K562 (cell line): ENCODE results near the gene NAXE. TPM values are rescaled to one million over a fixed set of nuclear protein-coding genes. Genes with fewer than 3 reads are reported as not detected.

Experiments used
- ATF3 ChIP-seq, 2 experiments: fragments of 450-650 bp in 1 of 2; sonication (generic) in 1 of 2; formaldehyde crosslinking in 1 of 2; IDR thresholded peaks in 1 of 2; conservative IDR thresholded peaks in 1 of 2; 2 replicates each; pipeline versions ENCODE4 v1.6.1 to v1.8.1; 2016 to 2023; ENCODE audit warnings: mild to moderate bottlenecking in 2 of 2, moderate library complexity in 2 of 2, inconsistent platforms in 1 of 2, missing genetic modification reagents in 1 of 2
- CHD1 ChIP-seq: fragments of 200-600 bp; sonication (generic); IDR thresholded peaks from one replicate; pipeline ENCODE4 v1.6.1; 2012; ENCODE audit warnings: mild to moderate bottlenecking, moderate library complexity, low read length, inconsistent platforms
- COPS2 ChIP-seq: fragments of 450-650 bp; conservative IDR thresholded peaks from 2 replicates; pipeline ENCODE4 v1.6.1; 2016; ENCODE audit warnings: mild to moderate bottlenecking, moderate library complexity
- FOXA3 ChIP-seq, 2 experiments: fragments of 450-650 bp in 1 of 2; sonication (generic) in 1 of 2; formaldehyde crosslinking; IDR thresholded peaks in 1 of 2; conservative IDR thresholded peaks in 1 of 2; 2 replicates each; pipeline versions ENCODE4 v1.4.0 to v1.8.0; 2020 to 2022; ENCODE audit warnings: mild to moderate bottlenecking in 2 of 2, missing genetic modification reagents in 1 of 2
- KLF13 ChIP-seq: fragments of 450-650 bp; IDR thresholded peaks from 2 replicates; pipeline ENCODE4 v1.6.1; 2016; ENCODE audit warnings: missing genetic modification characterization, low read depth, mild to moderate bottlenecking, missing compliant biosample characterization, moderate library complexity, borderline replicate concordance
- MAFK ChIP-seq: IDR thresholded peaks from 2 replicates; pipeline ENCODE4 v1.6.1; 2011; ENCODE audit warnings: low read length, improper control_type of control experiment
- MECOM ChIP-seq: fragments of 250-450 bp; sonication (Bioruptor Pico); IDR thresholded peaks from 2 replicates; pipeline ENCODE4 v1.8.0; 2022; ENCODE audit warnings: inconsistent platforms
- NEUROD1 ChIP-seq: fragments of 150-350 bp; IDR thresholded peaks from 2 replicates; pipeline ENCODE4 v1.6.1; 2014; ENCODE audit warnings: borderline replicate concordance, low read length, low read depth; ENCODE audit not compliant: partially characterized antibody
- NR4A1 ChIP-seq, 2 experiments: fragments of 250-450 bp in 1 of 2; fragments of 450-650 bp in 1 of 2; sonication (Bioruptor Pico) in 1 of 2; IDR thresholded peaks; 2 replicates each; pipeline versions ENCODE4 v1.4.0 to v1.6.1; 2016 to 2020; ENCODE audit warnings: mild to moderate bottlenecking in 2 of 2, missing compliant biosample characterization in 1 of 2, missing genetic modification characterization in 1 of 2, moderate library complexity in 1 of 2
- PCBP2 ChIP-seq: fragments of 200-400 bp; formaldehyde crosslinking; IDR thresholded peaks from 2 replicates; pipeline ENCODE4 v1.6.1; 2018; ENCODE audit warnings: low read length, low read depth, mild to moderate bottlenecking, moderate library complexity; ENCODE audit not compliant: poor library complexity, severe bottlenecking
- POLR2B ChIP-seq: fragments of 450-650 bp; IDR thresholded peaks from 2 replicates; pipeline ENCODE4 v1.6.1; 2018; ENCODE audit warnings: low read depth; ENCODE audit not compliant: partially characterized antibody
- SMAD4 ChIP-seq: fragments of 250-450 bp; sonication (Bioruptor Pico); conservative IDR thresholded peaks from 2 replicates; pipeline ENCODE4 v1.8.0; 2021; ENCODE audit warnings: inconsistent platforms, mild to moderate bottlenecking, moderate library complexity
- SNRNP70 ChIP-seq: fragments of 200-400 bp; formaldehyde crosslinking; optimal IDR thresholded peaks from 2 replicates; pipeline ENCODE3; 2017; ENCODE audit warnings: low read depth, low read length
- TAF1 ChIP-seq: IDR thresholded peaks from 2 replicates; pipeline ENCODE4 v1.6.1; 2011; ENCODE audit warnings: mild to moderate bottlenecking, low read length, moderate library complexity; ENCODE audit not compliant: insufficient read depth, control insufficient read depth, severe bottlenecking; ENCODE audit errors: extremely low read depth
- TBL1XR1 ChIP-seq, 2 experiments: IDR thresholded peaks; 2 replicates each; pipeline ENCODE4 v1.6.1; 2012; ENCODE audit warnings: improper control_type of control experiment in 2 of 2, low read length in 2 of 2, mild to moderate bottlenecking in 1 of 2
- TEAD1 ChIP-seq, 2 experiments: fragments of 450-650 bp in 1 of 2; sonication (generic) in 1 of 2; formaldehyde crosslinking; IDR thresholded peaks; 2 replicates each; pipeline versions ENCODE4 v1.4.0 to v1.8.0; 2020 to 2022; ENCODE audit warnings: mild to moderate bottlenecking in 2 of 2, missing genetic modification reagents in 1 of 2
- USF1 ChIP-seq: sonication (generic); formaldehyde crosslinking; IDR thresholded peaks from 2 replicates; pipeline ENCODE4 v1.9.0; 2022; ENCODE audit warnings: mild to moderate bottlenecking, missing genetic modification reagents
- ZNF175 ChIP-seq: fragments of 200-800 bp; sonication (Bioruptor generic); IDR thresholded peaks from 2 replicates; pipeline ENCODE4 v1.6.1; 2016; ENCODE audit warnings: low read depth, mild to moderate bottlenecking, missing genetic modification characterization, missing compliant biosample characterization
- ZNF354B ChIP-seq: fragments of 250-450 bp; sonication (Bioruptor Pico); IDR thresholded peaks from 2 replicates; pipeline ENCODE4 v1.4.0; 2020
- polyA plus RNA-seq, 8 experiments: library from polyadenylated mRNA; depleted of rRNA in 4 of 8; stranded (reverse) in 5 of 8; unstranded in 3 of 8; fragments of >200 nt; fragmentation: Nextera tagmentation in 2 of 8; fragmentation: Illumina TruSeq in 1 of 8; extraction: Ambion mirVana in 2 of 8; extraction: Trizol in 1 of 8; gene quantifications; 2 replicates each; pipeline versions ENCODE4 v1.2.1 to v1.2.3, GENCODE V29; 2011 to 2014; ENCODE audit warnings: inconsistent platforms in 1 of 8, missing spikeins in 1 of 8
- total RNA-seq, 7 experiments: library from RNA; depleted of rRNA in 6 of 7; stranded (reverse); fragments of >200 nt in 6 of 7; fragmentation: Illumina TruSeq in 2 of 7; extraction: Trizol in 2 of 7; gene quantifications; 2 replicates each; pipeline versions ENCODE4 v1.2.1 to v1.2.3, GENCODE V29; 2011 to 2021; ENCODE audit warnings: low replicate concordance in 1 of 7
- TF ChIP-seq, protein P1 (sequence below): fragments of 250-450 bp; sonication (Bioruptor Pico); IDR thresholded peaks from 2 replicates; pipeline ENCODE4 v1.4.0; 2020; ENCODE audit warnings: mild to moderate bottlenecking, moderate library complexity
- TF ChIP-seq, protein P2 (sequence below): fragments of 200-800 bp; sonication (Bioruptor generic); IDR thresholded peaks from 2 replicates; pipeline ENCODE4 v1.6.1; 2017; ENCODE audit warnings: missing genetic modification characterization, missing compliant biosample characterization

The NAXE gene
- total and polyA plus RNA-seq, 9 of the 15 experiments (the other 6 are each of a cell fraction or from before 2014, with no cell fraction given) = 27.3 to 137 (median 90.0) TPM

GRCh38 chr1:156572663-156573018 lies 18.9 kb upstream of the NAXE start (continued):
- TF ChIP-seq SMAD4 (0 out of 2 replicates have a peak, but pooled peaks have one; percentile 9), POLR2B (no peak), SNRNP70 (no peak), CHD1 (no peak), NEUROD1 (no peak), TEAD1 (CRISPR knock-in tag; IDR thresholded peaks at IDR 0.05) (0 out of 4 replicates have a peak, but pooled peaks of 1 of the 2 experiments have one; percentile 46), ZNF354B (CRISPR knock-in tag) (no peak), PCBP2 (no peak), ZNF175 (CRISPR knock-in tag) (no peak), USF1 (CRISPR knock-in tag) (0 out of 2 replicates have a peak, but pooled peaks have one; percentile 6), TBL1XR1 (IDR thresholded peaks at IDR 0.05; ENCODE audit: low read length in 2 of 2) (no peak), MECOM (CRISPR knock-in tag) (no peak), FOXA3 (CRISPR knock-in tag; conservative IDR thresholded peaks at IDR 0.05 in 1 of 2, IDR thresholded peaks at IDR 0.05 in 1 of 2) (no peak), KLF13 (tag) (no peak), COPS2 (no peak), NR4A1 (CRISPR knock-in tag; IDR thresholded peaks at IDR 0.05) (no peak), NR4A1 (tag; IDR thresholded peaks at IDR 0.05) (no peak), TAF1 (no peak), ATF3 (IDR thresholded peaks at IDR 0.05) (no peak), ATF3 (CRISPR knock-in tag; conservative IDR thresholded peaks at IDR 0.05) (no peak), MAFK (no peak)
- TF ChIP-seq, protein P1, sequence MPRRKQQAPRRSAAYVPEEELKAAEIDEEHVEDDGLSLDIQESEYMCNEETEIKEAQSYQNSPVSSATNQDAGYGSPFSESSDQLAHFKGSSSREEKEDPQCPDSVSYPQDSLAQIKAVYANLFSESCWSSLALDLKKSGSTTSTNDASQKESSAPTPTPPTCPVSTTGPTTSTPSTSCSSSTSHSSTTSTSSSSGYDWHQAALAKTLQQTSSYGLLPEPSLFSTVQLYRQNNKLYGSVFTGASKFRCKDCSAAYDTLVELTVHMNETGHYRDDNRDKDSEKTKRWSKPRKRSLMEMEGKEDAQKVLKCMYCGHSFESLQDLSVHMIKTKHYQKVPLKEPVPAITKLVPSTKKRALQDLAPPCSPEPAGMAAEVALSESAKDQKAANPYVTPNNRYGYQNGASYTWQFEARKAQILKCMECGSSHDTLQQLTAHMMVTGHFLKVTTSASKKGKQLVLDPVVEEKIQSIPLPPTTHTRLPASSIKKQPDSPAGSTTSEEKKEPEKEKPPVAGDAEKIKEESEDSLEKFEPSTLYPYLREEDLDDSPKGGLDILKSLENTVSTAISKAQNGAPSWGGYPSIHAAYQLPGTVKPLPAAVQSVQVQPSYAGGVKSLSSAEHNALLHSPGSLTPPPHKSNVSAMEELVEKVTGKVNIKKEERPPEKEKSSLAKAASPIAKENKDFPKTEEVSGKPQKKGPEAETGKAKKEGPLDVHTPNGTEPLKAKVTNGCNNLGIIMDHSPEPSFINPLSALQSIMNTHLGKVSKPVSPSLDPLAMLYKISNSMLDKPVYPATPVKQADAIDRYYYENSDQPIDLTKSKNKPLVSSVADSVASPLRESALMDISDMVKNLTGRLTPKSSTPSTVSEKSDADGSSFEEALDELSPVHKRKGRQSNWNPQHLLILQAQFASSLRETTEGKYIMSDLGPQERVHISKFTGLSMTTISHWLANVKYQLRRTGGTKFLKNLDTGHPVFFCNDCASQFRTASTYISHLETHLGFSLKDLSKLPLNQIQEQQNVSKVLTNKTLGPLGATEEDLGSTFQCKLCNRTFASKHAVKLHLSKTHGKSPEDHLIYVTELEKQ (CRISPR knock-in tag) = no peak
- TF ChIP-seq, protein P2, sequence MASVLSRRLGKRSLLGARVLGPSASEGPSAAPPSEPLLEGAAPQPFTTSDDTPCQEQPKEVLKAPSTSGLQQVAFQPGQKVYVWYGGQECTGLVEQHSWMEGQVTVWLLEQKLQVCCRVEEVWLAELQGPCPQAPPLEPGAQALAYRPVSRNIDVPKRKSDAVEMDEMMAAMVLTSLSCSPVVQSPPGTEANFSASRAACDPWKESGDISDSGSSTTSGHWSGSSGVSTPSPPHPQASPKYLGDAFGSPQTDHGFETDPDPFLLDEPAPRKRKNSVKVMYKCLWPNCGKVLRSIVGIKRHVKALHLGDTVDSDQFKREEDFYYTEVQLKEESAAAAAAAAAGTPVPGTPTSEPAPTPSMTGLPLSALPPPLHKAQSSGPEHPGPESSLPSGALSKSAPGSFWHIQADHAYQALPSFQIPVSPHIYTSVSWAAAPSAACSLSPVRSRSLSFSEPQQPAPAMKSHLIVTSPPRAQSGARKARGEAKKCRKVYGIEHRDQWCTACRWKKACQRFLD = 0 out of 2 replicates have a peak, but pooled peaks have one; percentile 10
